IMR-90 (cell line): ENCODE results near the gene KIF22. TPM values are rescaled to one million over a fixed set of nuclear protein-coding genes. Genes with fewer than 3 reads are reported as not detected.
"Not testable (repeated sequence)": the region's sequence is repeated elsewhere in the genome, so short reads cannot be mapped to it uniquely, and the experiment has no call there.

Experiments used
- ATAC-seq: fragments of 200-7000 bp; cut with Tn5 transposase; 2 replicates; pipeline ENCODE4 v1.9.1; 2020; ENCODE audit warnings: low read depth, mild to moderate bottlenecking, moderate library complexity
- BruUV-seq: library from RNA; stranded (reverse); fragments of 400-500 nt; replicated peaks from 2 replicates; lab custom pipeline; 2021; lab: Mats Ljungman, UMichigan
- CTCF ChIA-PET: fragments of 300-600 bp; formaldehyde crosslinking; extraction: SDS; loops from one replicate; lab custom pipeline; 2021; ENCODE audit warnings: antibody characterized with exemption; lab: Yijun Ruan, JAX
- POLR2A ChIA-PET: fragments of 300-600 bp; sonication (Branson Sonifier 250); formaldehyde crosslinking; loops from one replicate; lab custom pipeline; 2022; ENCODE audit warnings: antibody characterized with exemption; ENCODE audit not compliant: unreplicated experiment; lab: Charles Lee
- DNase-seq: peaks from one replicate; pipeline ENCODE4 v3.0.0; 2013
- H2AFZ ChIP-seq: replicated peaks from 2 replicates; pipeline ENCODE3; 2013; ENCODE audit warnings: low read length, mild to moderate bottlenecking; ENCODE audit not compliant: poor library complexity
- H2AK5ac ChIP-seq: 2 replicates; pipeline ENCODE4 v1.6.1; 2013; ENCODE audit warnings: low read depth, low read length, inconsistent platforms
- H2AK9ac ChIP-seq: replicated peaks from 2 replicates; pipeline ENCODE3; 2013; ENCODE audit warnings: mild to moderate bottlenecking, low read depth, low read length, moderate library complexity; ENCODE audit not compliant: poor library complexity
- H2BK120ac ChIP-seq: 2 replicates; pipeline ENCODE4 v1.6.1; 2013; ENCODE audit warnings: low read depth, low read length, inconsistent platforms
- H2BK15ac ChIP-seq: 3 replicates; pipeline ENCODE4 v1.6.1; 2013; ENCODE audit warnings: low read depth, low read length, inconsistent platforms
- H2BK20ac ChIP-seq: 2 replicates; pipeline ENCODE4 v1.6.1; 2013; ENCODE audit warnings: low read depth, mild to moderate bottlenecking, inconsistent platforms, low read length, moderate library complexity
- H2BK5ac ChIP-seq: 2 replicates; pipeline ENCODE4 v1.6.1; 2013; ENCODE audit warnings: mild to moderate bottlenecking, low read depth, low read length, inconsistent platforms; ENCODE audit not compliant: poor library complexity, severe bottlenecking
- H3K14ac ChIP-seq: replicated peaks from 2 replicates; pipeline ENCODE4 v1.6.1; 2013; ENCODE audit warnings: low read depth, low read length, inconsistent platforms
- H3K18ac ChIP-seq: 2 replicates; pipeline ENCODE4 v1.6.1; 2013; ENCODE audit warnings: low read depth, low read length, control low read depth
- H3K23ac ChIP-seq: 2 replicates; pipeline ENCODE4 v1.6.1; 2013; ENCODE audit warnings: low read depth, low read length, inconsistent platforms
- H3K27ac ChIP-seq: 2 replicates; pipeline ENCODE4 v1.5.1; 2013; ENCODE audit warnings: mild to moderate bottlenecking, control low read depth, low read length; ENCODE audit not compliant: insufficient read depth
- H3K27me3 ChIP-seq: 2 replicates; pipeline ENCODE4 v1.6.1; 2013; ENCODE audit warnings: low read length; ENCODE audit not compliant: control insufficient read depth, insufficient read depth
- H3K36me3 ChIP-seq: 2 replicates; pipeline ENCODE4 v1.6.1; 2013; ENCODE audit warnings: low read length, mixed read lengths; ENCODE audit not compliant: control insufficient read depth, insufficient read depth
- H3K4ac ChIP-seq: 2 replicates; pipeline ENCODE4 v1.6.1; 2013; ENCODE audit warnings: low read depth, low read length, inconsistent platforms
- H3K4me1 ChIP-seq: 2 replicates; pipeline ENCODE4 v1.6.1; 2013; ENCODE audit warnings: low read length, mixed read lengths; ENCODE audit not compliant: control insufficient read depth, insufficient read depth
- H3K4me2 ChIP-seq: 2 replicates; pipeline ENCODE4 v1.6.1; 2013; ENCODE audit warnings: low read depth, mild to moderate bottlenecking, control low read depth, low read length, moderate library complexity
- H3K4me3 ChIP-seq: 2 replicates; pipeline ENCODE4 v1.5.1; 2013; ENCODE audit warnings: low read depth, mild to moderate bottlenecking, control low read depth, low read length, moderate library complexity; ENCODE audit not compliant: insufficient read depth
- H3K56ac ChIP-seq: 2 replicates; pipeline ENCODE4 v1.6.1; 2013; ENCODE audit warnings: low read length, inconsistent platforms; ENCODE audit not compliant: insufficient read depth; ENCODE audit errors: extremely low read depth
- H3K79me1 ChIP-seq, 2 experiments: 2 replicates each; pipeline ENCODE4 v1.6.1; 2013; ENCODE audit warnings: low read length in 2 of 2, inconsistent platforms in 1 of 2, low read depth in 1 of 2
- H3K9ac ChIP-seq: 2 replicates; pipeline ENCODE4 v1.6.1; 2013; ENCODE audit warnings: low read depth, low read length, control low read depth
- H3K9me1 ChIP-seq: 2 replicates; pipeline ENCODE4 v1.6.1; 2013; ENCODE audit warnings: low read length, inconsistent platforms; ENCODE audit not compliant: insufficient read depth
- H3K9me3 ChIP-seq: 2 replicates; pipeline ENCODE4 v1.6.1; 2013; ENCODE audit warnings: low read length; ENCODE audit not compliant: control insufficient read depth, insufficient read depth
- H4K20me1 ChIP-seq: 2 replicates; pipeline ENCODE4 v1.6.1; 2013; ENCODE audit warnings: low read length, inconsistent platforms; ENCODE audit not compliant: insufficient read depth
- H4K5ac ChIP-seq: 2 replicates; pipeline ENCODE4 v1.6.1; 2013; ENCODE audit warnings: mild to moderate bottlenecking, low read depth, low read length, control low read depth
- H4K8ac ChIP-seq, 2 experiments: 2 replicates each; pipeline ENCODE4 v1.6.1; 2013; ENCODE audit warnings: low read depth in 2 of 2, low read length in 2 of 2, control low read depth in 1 of 2, inconsistent platforms in 1 of 2
- H4K91ac ChIP-seq: 2 replicates; pipeline ENCODE4 v1.6.1; 2013; ENCODE audit warnings: low read depth, low read length, inconsistent platforms; ENCODE audit not compliant: insufficient read depth
- WGBS, 2 experiments: methylation state at CpG; one replicate each; pipeline versions ENCODE4 v1.1.5 to v1.1.7; 2013; ENCODE audit warnings: missing lambda C conversion rate in 2 of 2; ENCODE audit not compliant: insufficient read length in 1 of 2; ENCODE audit errors: extremely low coverage in 2 of 2; 5-methylcytosine and 5-hydroxymethylcytosine counted together
- dilution Hi-C: fragments of 300-500 bp; cut with HindIII; formaldehyde crosslinking; loops from one replicate; pipeline ENCODE4 v1.14.3; 2018; ENCODE audit warnings: low sequenced_read_pairs; ENCODE audit not compliant: unreplicated experiment
- in situ Hi-C: fragments of 300-500 bp; cut with MboI; formaldehyde crosslinking; loops from 3 replicates; pipeline ENCODE4 v1.14.3; 2019; ENCODE audit warnings: low sequenced_read_pairs, inconsistent platforms, mixed read lengths
- intact Hi-C: fragments of 100-400 bp; cut with micrococcal nuclease; formaldehyde crosslinking; loops from 2 replicates; pipeline ENCODE4 v1.10.0; 2022
- polyA plus RNA-seq, 3 experiments: library from polyadenylated mRNA; depleted of rRNA; stranded (reverse); fragments of >200 nt; gene quantifications; 2 replicates each; pipeline ENCODE4 v1.2.3, GENCODE V29; 2012; ENCODE audit warnings: low replicate concordance in 1 of 3
- total RNA-seq: library from RNA; depleted of rRNA; stranded (reverse); fragments of >200 nt; gene quantifications from 2 replicates; pipeline ENCODE4 v1.2.3, GENCODE V29; 2012

Gene KIF22
- total and polyA plus RNA-seq, 2 of the 4 experiments (the other 2 are of a cell fraction): 43.0 to 65.1 TPM

DNA sequence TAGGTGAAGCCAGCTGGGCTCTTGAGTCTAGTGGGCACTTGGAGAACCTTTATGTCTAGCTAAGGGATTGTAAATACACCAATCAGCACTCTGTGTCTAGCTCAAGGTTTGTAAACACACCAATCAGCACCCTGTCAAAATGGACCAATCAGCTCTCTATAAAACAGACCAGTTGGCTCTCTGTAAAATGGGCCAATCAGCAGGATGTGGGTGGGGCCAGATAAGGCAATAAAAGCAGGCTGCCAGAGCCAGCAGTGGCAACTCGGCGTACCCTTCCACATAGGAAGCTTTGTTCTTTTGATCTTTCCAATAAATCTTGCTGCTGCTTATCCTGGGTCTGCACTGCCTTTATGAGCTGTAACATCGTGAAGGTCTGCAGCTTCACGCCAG, 41.8 kb upstream of the KIF22 start:
- H2AK5ac ChIP-seq, H3K4me3 ChIP-seq, H2BK5ac ChIP-seq, H3K27me3 ChIP-seq, dilution Hi-C loops, H3K9me3 ChIP-seq, H2AK9ac ChIP-seq, H3K56ac ChIP-seq, in situ Hi-C loops, H3K79me1 ChIP-seq, H4K20me1 ChIP-seq, H3K4me2 ChIP-seq, H3K9ac ChIP-seq, intact Hi-C loops, H4K5ac ChIP-seq, BruUV-seq, H3K27ac ChIP-seq, H3K9me1 ChIP-seq, H4K8ac ChIP-seq, DNase-seq, H3K14ac ChIP-seq, H3K36me3 ChIP-seq, CTCF ChIA-PET, H3K4me1 ChIP-seq, H2AFZ ChIP-seq, ATAC-seq, H2BK120ac ChIP-seq, H2BK15ac ChIP-seq, H3K4ac ChIP-seq, H4K91ac ChIP-seq, H3K23ac ChIP-seq, H2BK20ac ChIP-seq, H3K18ac ChIP-seq: not testable (repeated sequence)
- POLR2A ChIA-PET: interaction anchor here (0.6 kb wide), 1 partner anchor 23 kb away, joined by 6 read pairs; no protein-coding TSS in a partner anchor
- 81% methylated on average over 2 of the region's 4 CpGs; no CpG with 5 or more reads in 1 of the 2 experiments for WGBS, 2 experiments
